Kidney epithelial cell (primary cell): Measurements from ENCODE around the gene EMSY. TPM values are rescaled to one million over a fixed set of nuclear protein-coding genes. Genes with fewer than 3 reads are reported as not detected.

Experiments used
- DNase-seq: peaks from one replicate; pipeline ENCODE4 v3.0.0-alpha.2; 2010; ENCODE audit warnings: low read depth
- H3K27me3 ChIP-seq: 2 replicates; pipeline ENCODE4 v1.6.0; 2011; ENCODE audit warnings: low read length; ENCODE audit not compliant: control insufficient read depth, insufficient read depth
- H3K36me3 ChIP-seq: 2 replicates; pipeline ENCODE4 v1.5.1; 2011; ENCODE audit warnings: low read length; ENCODE audit not compliant: control insufficient read depth, insufficient read depth
- H3K4me3 ChIP-seq: 2 replicates; pipeline ENCODE4 v1.5.1; 2011; ENCODE audit warnings: low read depth, mild to moderate bottlenecking, control low read depth, low read length
- CTCF ChIP-seq: IDR thresholded peaks from 2 replicates; pipeline ENCODE4 v1.5.1; 2011; ENCODE audit warnings: mild to moderate bottlenecking, moderate library complexity, low read length, control low read depth, inconsistent platforms; ENCODE audit not compliant: insufficient read depth, poor library complexity, severe bottlenecking
- total RNA-seq: library from RNA; depleted of rRNA; stranded (reverse); fragments of >200 nt; gene quantifications from 2 replicates; pipeline ENCODE4 v1.2.3, GENCODE V29; 2015

EMSY gene
- total RNA-seq, 1 donor from 2014 or later: 15.2 TPM

GRCh38 chr11:76588455-76589325 lies 143.9 kb downstream of the EMSY start:
- no peak for DNase-seq
- H3K27me3 ChIP-seq: no peaks in the 10 kb centered on the region
- H3K36me3 ChIP-seq: no peaks in the 10 kb centered on the region
- no peak for TF ChIP-seq CTCF
- no peak overlapping the region for H3K4me3 ChIP-seq

- no peaks in the 10 kb centered on the region for H3K27me3 ChIP-seq
- no peak for TF ChIP-seq CTCF
- H3K36me3 ChIP-seq: no peaks in the 10 kb centered on the region
- no peak overlapping the region for H3K4me3 ChIP-seq
- no peak for DNase-seq
Observed at GRCh38 chr11:76589477-76589876, 144.7 kb downstream of the EMSY start.

GRCh38 chr11:76589964-76590950 lies 145.4 kb downstream of the EMSY start:
- H3K27me3 ChIP-seq: no peaks in the 10 kb centered on the region
- DNase-seq: no peak
- H3K4me3 ChIP-seq: no peak overlapping the region
- H3K36me3 ChIP-seq: no peaks in the 10 kb centered on the region
- no peak for TF ChIP-seq CTCF

- TF ChIP-seq CTCF: no peak
- H3K36me3 ChIP-seq: no peaks in the 10 kb centered on the region
- no peaks in the 10 kb centered on the region for H3K27me3 ChIP-seq
- DNase-seq: no peak
- H3K4me3 ChIP-seq: no peak overlapping the region
Observed at GRCh38 chr11:76591416-76591815, 146.6 kb downstream of the EMSY start.

GRCh38 chr11:76592025-76592914 lies 147.5 kb downstream of the EMSY start:
- Histone ChIP-seq H3K27me3 (no peaks in the 10 kb centered on the region), H3K36me3 (no peaks in the 10 kb centered on the region), H3K4me3 (no peak overlapping the region)
- TF ChIP-seq CTCF: no peak
- DNase-seq: no peak
